ENCODE results near the gene SLC25A29.

GRCh38 chr14:100307766-100308426 lies 1.7 kb upstream of the SLC25A29 start:
- TF ChIP-seq ZFX (IDR thresholded peaks at IDR 0.05; ENCODE audit: borderline replicate concordance): no peak
- TF ChIP-seq, protein P1, sequence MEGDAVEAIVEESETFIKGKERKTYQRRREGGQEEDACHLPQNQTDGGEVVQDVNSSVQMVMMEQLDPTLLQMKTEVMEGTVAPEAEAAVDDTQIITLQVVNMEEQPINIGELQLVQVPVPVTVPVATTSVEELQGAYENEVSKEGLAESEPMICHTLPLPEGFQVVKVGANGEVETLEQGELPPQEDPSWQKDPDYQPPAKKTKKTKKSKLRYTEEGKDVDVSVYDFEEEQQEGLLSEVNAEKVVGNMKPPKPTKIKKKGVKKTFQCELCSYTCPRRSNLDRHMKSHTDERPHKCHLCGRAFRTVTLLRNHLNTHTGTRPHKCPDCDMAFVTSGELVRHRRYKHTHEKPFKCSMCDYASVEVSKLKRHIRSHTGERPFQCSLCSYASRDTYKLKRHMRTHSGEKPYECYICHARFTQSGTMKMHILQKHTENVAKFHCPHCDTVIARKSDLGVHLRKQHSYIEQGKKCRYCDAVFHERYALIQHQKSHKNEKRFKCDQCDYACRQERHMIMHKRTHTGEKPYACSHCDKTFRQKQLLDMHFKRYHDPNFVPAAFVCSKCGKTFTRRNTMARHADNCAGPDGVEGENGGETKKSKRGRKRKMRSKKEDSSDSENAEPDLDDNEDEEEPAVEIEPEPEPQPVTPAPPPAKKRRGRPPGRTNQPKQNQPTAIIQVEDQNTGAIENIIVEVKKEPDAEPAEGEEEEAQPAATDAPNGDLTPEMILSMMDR (IDR thresholded peaks at IDR 0.05): 0 out of 2 replicates have a peak, but pooled peaks have one; percentile 11

Measured in 22Rv1 (cell line).